Keratinocyte (primary cell): ENCODE results near the gene ACTA2. TPM values are rescaled to one million over a fixed set of nuclear protein-coding genes. Genes with fewer than 3 reads are reported as not detected.

Experiments used
- DNase-seq: peaks from one replicate; pipeline ENCODE4 v3.0.0-alpha.2; 2011; ENCODE audit warnings: low read depth, missing footprints, low spot score
- FAIRE-seq: peaks from 2 replicates; lab custom pipeline; 2011; peaks lifted over from hg19 to GRCh38; lab: Jason Lieb, UNC
- H2AFZ ChIP-seq: 2 replicates; pipeline ENCODE4 v1.6.0; 2012; ENCODE audit warnings: low read length, control low read depth, inconsistent platforms; ENCODE audit not compliant: control insufficient read depth
- H3K27ac ChIP-seq: 2 replicates; pipeline ENCODE4 v1.5.1; 2011; ENCODE audit warnings: low read length; ENCODE audit not compliant: control insufficient read depth, insufficient read depth
- H3K27me3 ChIP-seq: 3 replicates; pipeline ENCODE4 v1.6.0; 2011; ENCODE audit warnings: low read length; ENCODE audit not compliant: control insufficient read depth, insufficient read depth; ENCODE audit errors: extremely low read depth
- H3K36me3 ChIP-seq, 2 experiments: 2 replicates in 1 of 2; 3 replicates in 1 of 2; pipeline ENCODE4 v1.5.1; 2011; ENCODE audit warnings: low read length in 2 of 2, mild to moderate bottlenecking in 1 of 2; ENCODE audit not compliant: control insufficient read depth in 2 of 2, insufficient read depth in 2 of 2; ENCODE audit errors: extremely low read depth in 1 of 2
- H3K4me1 ChIP-seq: 3 replicates; pipeline ENCODE4 v1.5.1; 2011; ENCODE audit warnings: low read length; ENCODE audit not compliant: control insufficient read depth, insufficient read depth; ENCODE audit errors: extremely low read depth
- H3K4me2 ChIP-seq: 3 replicates; pipeline ENCODE4 v1.6.0; 2011; ENCODE audit warnings: low read depth, low read length; ENCODE audit not compliant: control insufficient read depth, insufficient read depth; ENCODE audit errors: extremely low read depth
- H3K4me3 ChIP-seq, 3 experiments: fragments of 200-600 bp in 1 of 3; sonication (generic) in 1 of 3; 2 replicates in 2 of 3; 3 replicates in 1 of 3; pipeline ENCODE4 v1.5.1; 2011 to 2016; ENCODE audit warnings: low read length in 3 of 3, mild to moderate bottlenecking in 3 of 3, control low read depth in 2 of 3, inconsistent platforms in 1 of 3, low read depth in 1 of 3, mixed read lengths in 1 of 3, mixed run types in 1 of 3, moderate library complexity in 1 of 3; ENCODE audit not compliant: control insufficient read depth in 2 of 3, insufficient read depth in 2 of 3; ENCODE audit errors: extremely low read depth in 1 of 3
- H3K79me2 ChIP-seq: 2 replicates; pipeline ENCODE4 v1.6.0; 2012; ENCODE audit warnings: low read length; ENCODE audit not compliant: control insufficient read depth, insufficient read depth
- H3K9ac ChIP-seq: 3 replicates; pipeline ENCODE4 v1.6.0; 2011; ENCODE audit warnings: low read length; ENCODE audit not compliant: control insufficient read depth, insufficient read depth; ENCODE audit errors: extremely low read depth
- H3K9me1 ChIP-seq: 3 replicates; pipeline ENCODE4 v1.6.0; 2011; ENCODE audit warnings: low read length; ENCODE audit not compliant: control insufficient read depth, insufficient read depth; ENCODE audit errors: extremely low read depth
- H3K9me3 ChIP-seq: 2 replicates; pipeline ENCODE4 v1.5.1; 2012; ENCODE audit warnings: low read depth, low read length; ENCODE audit not compliant: control insufficient read depth
- H4K20me1 ChIP-seq: 3 replicates; pipeline ENCODE4 v1.6.0; 2011; ENCODE audit warnings: low read length; ENCODE audit not compliant: control insufficient read depth, insufficient read depth; ENCODE audit errors: extremely low read depth
- CTCF ChIP-seq, 3 experiments: IDR thresholded peaks in 1 of 3; conservative IDR thresholded peaks in 1 of 3; optimal IDR thresholded peaks in 1 of 3; 2 replicates in 2 of 3; 3 replicates in 1 of 3; pipeline versions ENCODE3 to v1.5.1; 2011; ENCODE audit warnings: low read length in 3 of 3, mild to moderate bottlenecking in 3 of 3, moderate library complexity in 2 of 3, control low read depth in 1 of 3, inconsistent platforms in 1 of 3; ENCODE audit not compliant: insufficient read depth in 2 of 3; ENCODE audit errors: extremely low read depth in 1 of 3
- EZH2 ChIP-seq: IDR thresholded peaks from one replicate; pipeline ENCODE4 v1.6.1; 2012; ENCODE audit warnings: inconsistent platforms, mild to moderate bottlenecking, low read length, moderate library complexity
- dilution Hi-C: fragments of 300-500 bp; cut with MboI; formaldehyde crosslinking; loops from one replicate; pipeline ENCODE4 v1.7.0; 2020; ENCODE audit warnings: low sequenced_read_pairs; ENCODE audit not compliant: extremely low pct_ligation_motif_present
- polyA plus RNA-seq, 5 experiments: library from polyadenylated mRNA; depleted of rRNA in 3 of 5; stranded (reverse) in 3 of 5; stranded (forward) in 1 of 5; unstranded in 1 of 5; fragments of >200 nt; gene quantifications; 1 replicate in 1 of 5; 2 replicates in 3 of 5; 3 replicates in 1 of 5; pipeline versions ENCODE4 v1.2.1 to v1.2.3, GENCODE V29; 2011 to 2012; ENCODE audit warnings: missing spikeins in 2 of 5, low read depth in 1 of 5, low replicate concordance in 1 of 5

Gene ACTA2
- polyA plus RNA-seq, 1 donor (not counting 4 experiments of a cell fraction or from before 2014, with no cell fraction given) = 3.7 TPM

- Histone ChIP-seq H3K4me1 (no peaks in the 10 kb centered on the region), H3K4me2 (no peak overlapping the region), H3K9ac (no peak overlapping the region), H3K27ac (no peak overlapping the region), H3K9me1 (no peaks in the 10 kb centered on the region), H3K27me3 (no peaks in the 10 kb centered on the region), H3K9me3 (no peaks in the 10 kb centered on the region), H3K4me3 (no peak overlapping the region), H3K36me3 (no peaks in the 10 kb centered on the region), H4K20me1 (no peaks in the 10 kb centered on the region), H3K79me2 (no peaks in the 10 kb centered on the region), H2AFZ (no peak overlapping the region)
- FAIRE-seq = no peak
- DNase-seq = no peak
- dilution Hi-C loops = no loop called here
- TF ChIP-seq EZH2 (no peak), CTCF (optimal IDR thresholded peaks at IDR 0.05 in 1 of 3, IDR thresholded peaks at IDR 0.05 in 1 of 3, conservative IDR thresholded peaks at IDR 0.05 in 1 of 3; ENCODE audit: extremely low read depth in 1 of 3, insufficient read depth in 2 of 3, low read length in 3 of 3) (no peak)
Measured at GRCh38 chr10:88943778-88944177, 8.8 kb downstream of the ACTA2 start.

DNA sequence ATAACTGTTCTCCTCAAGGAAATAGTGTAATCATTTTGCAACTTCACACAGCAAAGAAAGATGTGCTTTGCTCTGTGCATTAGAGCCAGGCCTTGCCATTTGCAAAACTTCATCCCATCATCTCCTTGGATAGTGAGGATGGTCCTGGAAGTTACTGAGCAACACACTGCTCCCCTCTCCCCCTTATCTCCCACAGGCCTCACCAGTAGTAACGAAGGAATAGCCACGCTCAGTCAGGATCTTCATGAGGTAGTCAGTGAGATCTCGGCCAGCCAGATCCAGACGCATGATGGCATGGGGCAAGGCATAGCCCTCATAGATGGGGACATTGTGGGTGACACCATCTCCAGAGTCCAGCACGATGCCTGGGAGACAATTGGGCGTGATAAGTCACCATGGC, 11.5 kb downstream of the ACTA2 start:
- H4K20me1 ChIP-seq = no peaks in the 10 kb centered on the region
- H3K9me3 ChIP-seq = no peaks in the 10 kb centered on the region
- dilution Hi-C loops = no loop called here
- no peak for TF ChIP-seq EZH2
- TF ChIP-seq CTCF (optimal IDR thresholded peaks at IDR 0.05 in 1 of 3, IDR thresholded peaks at IDR 0.05 in 1 of 3, conservative IDR thresholded peaks at IDR 0.05 in 1 of 3; ENCODE audit: extremely low read depth in 1 of 3, insufficient read depth in 2 of 3, low read length in 3 of 3) = no peak
- H3K27me3 ChIP-seq = no peaks in the 10 kb centered on the region
- H3K79me2 ChIP-seq = no peaks in the 10 kb centered on the region
- H3K9me1 ChIP-seq = no peaks in the 10 kb centered on the region
- no peak overlapping the region for H3K9ac ChIP-seq
- no peaks in the 10 kb centered on the region for H3K4me1 ChIP-seq
- H3K27ac ChIP-seq = no peak overlapping the region
- H2AFZ ChIP-seq = no peak overlapping the region
- H3K36me3 ChIP-seq = no peaks in the 10 kb centered on the region
- H3K4me3 ChIP-seq = no peak overlapping the region
- DNase-seq (no peak), FAIRE-seq (no peak)
- H3K4me2 ChIP-seq = no peak overlapping the region
